Endodermal cell (in vitro differentiated cells): Measurements from ENCODE around the gene CBFA2T3. TPM values are rescaled to one million over a fixed set of nuclear protein-coding genes. Genes with fewer than 3 reads are reported as not detected.

Experiments used
- DNase-seq: peaks from one replicate; pipeline ENCODE4 v3.0.0-alpha.2; 2017
- H3K27ac ChIP-seq: 2 replicates; pipeline ENCODE4 v1.5.1; 2013; ENCODE audit warnings: mild to moderate bottlenecking, low read depth, low read length, moderate library complexity
- H3K27me3 ChIP-seq: 2 replicates; pipeline ENCODE4 v1.6.1; 2013; ENCODE audit warnings: mild to moderate bottlenecking, low read length, moderate library complexity; ENCODE audit not compliant: insufficient read depth, control insufficient read depth, poor library complexity, severe bottlenecking
- H3K36me3 ChIP-seq: 2 replicates; pipeline ENCODE4 v1.7.0; 2013; ENCODE audit warnings: mild to moderate bottlenecking, low read length, moderate library complexity; ENCODE audit not compliant: control insufficient read depth, insufficient read depth
- H3K4me1 ChIP-seq: one replicate; pipeline ENCODE4 v1.7.0; 2013; ENCODE audit warnings: low read length; ENCODE audit not compliant: control insufficient read depth, insufficient read depth
- H3K4me3 ChIP-seq: 2 replicates; pipeline ENCODE4 v1.5.1; 2013; ENCODE audit warnings: mild to moderate bottlenecking, low read length, moderate library complexity
- H3K9ac ChIP-seq: 2 replicates; pipeline ENCODE4 v1.6.1; 2013; ENCODE audit warnings: mild to moderate bottlenecking, low read length, moderate library complexity; ENCODE audit not compliant: poor library complexity, severe bottlenecking; ENCODE audit errors: extremely low read depth
- H3K9me3 ChIP-seq: 2 replicates; pipeline ENCODE4 v1.6.1; 2013; ENCODE audit warnings: mild to moderate bottlenecking, low read length, moderate library complexity; ENCODE audit not compliant: control insufficient read depth
- H3K27ac Mint-ChIP-seq: 2 replicates; pipeline ENCODE4 v1.8.0; 2020; ENCODE audit warnings: mixed read lengths
- H3K27me3 Mint-ChIP-seq: 2 replicates; pipeline ENCODE4 v1.8.0; 2021; ENCODE audit warnings: mild to moderate bottlenecking, mixed read lengths; ENCODE audit not compliant: insufficient read depth
- H3K36me3 Mint-ChIP-seq: 2 replicates; pipeline ENCODE4 v1.8.0; 2020; ENCODE audit warnings: low read depth, mixed read lengths
- H3K4me1 Mint-ChIP-seq: 2 replicates; pipeline ENCODE4 v1.8.0; 2020; ENCODE audit warnings: mixed read lengths
- H3K4me3 Mint-ChIP-seq: 2 replicates; pipeline ENCODE4 v1.8.0; 2020; ENCODE audit warnings: mild to moderate bottlenecking, moderate library complexity, mixed read lengths
- H3K9me3 Mint-ChIP-seq: 2 replicates; pipeline ENCODE4 v1.8.0; 2020; ENCODE audit warnings: mild to moderate bottlenecking, mixed read lengths
- CTCF ChIP-seq: fragments of 200-600 bp; sonication (generic); conservative IDR thresholded peaks from 2 replicates; pipeline ENCODE4 v1.5.0; 2021; ENCODE audit warnings: antibody characterized with exemption, mild to moderate bottlenecking
- WGBS, 2 experiments: methylation state at CpG; one replicate each; pipeline versions ENCODE4 v1.1.5 to v1.1.7; 2013; ENCODE audit warnings: missing lambda C conversion rate in 2 of 2, mixed read lengths in 1 of 2; ENCODE audit not compliant: insufficient coverage in 1 of 2, insufficient read length in 1 of 2; 5-methylcytosine and 5-hydroxymethylcytosine counted together
- total RNA-seq, 2 donors: library from RNA; stranded (reverse); fragmentation: NEBNext Ultra II Directional in 1 of 2; extraction: Animal tissue kit (Norgen Biotek cat#: 25700) in 1 of 2; gene quantifications; 2 replicates in 1 of 2; 3 replicates in 1 of 2; pipeline ENCODE4 v1.2.1, GENCODE V29; 2021

CBFA2T3 gene
- total RNA-seq, 2 donors from 2014 or later: 1.0 to 3.1 TPM

- Mint-ChIP-seq H3K4me1 (peaks cover 3% of the 10 kb centered on the region), H3K36me3 (no peaks in the 10 kb centered on the region)
- DNase-seq: peak; percentile 87
Observed at GRCh38 chr16:88924834-88925539, 52.0 kb downstream of the CBFA2T3 start.

GRCh38 chr16:88923926-88924833 lies 52.8 kb downstream of the CBFA2T3 start:
- Mint-ChIP-seq H3K36me3 (no peaks in the 10 kb centered on the region), H3K9me3 (no peaks in the 10 kb centered on the region), H3K4me1 (peaks cover 3% of the 10 kb centered on the region), H3K27me3 (peaks cover under 1% of the 10 kb centered on the region), H3K4me3 (no peak overlapping the region), H3K27ac (no peak overlapping the region)
- no peaks in the 10 kb centered on the region for H3K27me3 ChIP-seq
- H3K9ac ChIP-seq: no peak overlapping the region
- no peak overlapping the region for H3K4me3 ChIP-seq
- H3K36me3 ChIP-seq: no peaks in the 10 kb centered on the region
- no peaks in the 10 kb centered on the region for H3K9me3 ChIP-seq
- TF ChIP-seq CTCF: no peak
- DNase-seq: peak; percentile 79
- H3K27ac ChIP-seq: no peak overlapping the region
- H3K4me1 ChIP-seq: no peaks in the 10 kb centered on the region
- WGBS, 2 experiments: 79% methylated on average over 24 to 37 of the region's 37 CpGs

More at GRCh38 chr16:88924834-88925539, 52.0 kb downstream of the CBFA2T3 start:
- WGBS, 2 experiments: 70 to 81% methylated on average over 22 to 30 of the region's 30 CpGs
- Mint-ChIP-seq H3K9me3 (peaks cover 1% of the 10 kb centered on the region), H3K27me3 (no peaks in the 10 kb centered on the region), H3K27ac (no peak overlapping the region), H3K4me3 (no peak overlapping the region)
- H3K9ac ChIP-seq: no peak overlapping the region
- H3K27ac ChIP-seq: no peak overlapping the region
- no peaks in the 10 kb centered on the region for H3K4me1 ChIP-seq
- H3K4me3 ChIP-seq: no peak overlapping the region
- no peaks in the 10 kb centered on the region for H3K27me3 ChIP-seq
- peak; percentile 49 for TF ChIP-seq CTCF
- no peaks in the 10 kb centered on the region for H3K36me3 ChIP-seq
- no peaks in the 10 kb centered on the region for H3K9me3 ChIP-seq

GRCh38 chr16:88923450-88923849 lies 53.6 kb downstream of the CBFA2T3 start:
- no peak for DNase-seq
- Mint-ChIP-seq H3K9me3 (no peaks in the 10 kb centered on the region), H3K36me3 (no peaks in the 10 kb centered on the region), H3K4me3 (no peak overlapping the region), H3K4me1 (peaks cover 3% of the 10 kb centered on the region), H3K27ac (no peak overlapping the region), H3K27me3 (peaks cover 5% of the 10 kb centered on the region)
- no peaks in the 10 kb centered on the region for H3K27me3 ChIP-seq
- H3K4me3 ChIP-seq: no peak overlapping the region
- no peak overlapping the region for H3K27ac ChIP-seq
- no peaks in the 10 kb centered on the region for H3K4me1 ChIP-seq
- no peaks in the 10 kb centered on the region for H3K9me3 ChIP-seq
- TF ChIP-seq CTCF: no peak
- WGBS, 2 experiments: 87 to 90% methylated on average over 7 to 17 of the region's 17 CpGs
- H3K36me3 ChIP-seq: no peaks in the 10 kb centered on the region
- no peak overlapping the region for H3K9ac ChIP-seq
